Smooth muscle cell (in vitro differentiated cells): Measurements from ENCODE around the gene SPATC1L. TPM values are rescaled to one million over a fixed set of nuclear protein-coding genes. Genes with fewer than 3 reads are reported as not detected.
"Not testable (repeated sequence)": the region's sequence is repeated elsewhere in the genome, so short reads cannot be mapped to it uniquely, and the experiment has no call there.

Experiments
- DNase-seq: peaks from one replicate; lab custom pipeline; 2025; ENCODE audit not compliant: unreplicated experiment; lab: John Stamatoyannopoulos, UW
- H2AFZ ChIP-seq: fragments of 200-600 bp; sonication (generic); 2 replicates; pipeline ENCODE4 v1.6.0; 2016; ENCODE audit warnings: antibody characterized with exemption, low read depth, mild to moderate bottlenecking
- H3F3A ChIP-seq: fragments of 200-600 bp; sonication (generic); 2 replicates; pipeline ENCODE4 v1.6.0; 2017; ENCODE audit warnings: antibody characterized with exemption, low read depth
- H3K27ac ChIP-seq: fragments of 200-600 bp; sonication (generic); 2 replicates; pipeline ENCODE4 v1.5.1; 2016; ENCODE audit warnings: low read depth, mild to moderate bottlenecking
- H3K27me3 ChIP-seq: fragments of 200-600 bp; sonication (generic); 2 replicates; pipeline ENCODE4 v1.6.1; 2016; ENCODE audit warnings: low read depth, mild to moderate bottlenecking
- H3K36me3 ChIP-seq: fragments of 200-600 bp; sonication (generic); 2 replicates; pipeline ENCODE4 v1.5.1; 2016; ENCODE audit warnings: low read depth
- H3K4me1 ChIP-seq: fragments of 200-600 bp; sonication (generic); 2 replicates; pipeline ENCODE4 v1.5.1; 2016; ENCODE audit warnings: low read depth
- H3K4me2 ChIP-seq: fragments of 200-600 bp; sonication (generic); 2 replicates; pipeline ENCODE4 v1.6.0; 2016; ENCODE audit warnings: mild to moderate bottlenecking
- H3K4me3 ChIP-seq: fragments of 200-600 bp; sonication (generic); 2 replicates; pipeline ENCODE4 v1.5.1; 2016; ENCODE audit warnings: mild to moderate bottlenecking
- H3K79me2 ChIP-seq: fragments of 200-600 bp; sonication (generic); 2 replicates; pipeline ENCODE4 v1.6.0; 2016; ENCODE audit warnings: low read depth, mild to moderate bottlenecking
- H3K9ac ChIP-seq: fragments of 200-600 bp; sonication (generic); 2 replicates; pipeline ENCODE4 v1.6.0; 2016; ENCODE audit warnings: low read depth
- H3K9me3 ChIP-seq: fragments of 200-600 bp; sonication (generic); replicated peaks from 2 replicates; pipeline ENCODE4 v1.5.1; 2016; ENCODE audit warnings: low read depth
- H4K20me1 ChIP-seq: fragments of 200-600 bp; sonication (generic); 2 replicates; pipeline ENCODE4 v1.6.0; 2016; ENCODE audit warnings: low read depth
- WGBS: methylation state at CpG from one replicate; pipeline ENCODE4 v1.1.7; 2016; ENCODE audit warnings: low lambda C conversion rate; 5-methylcytosine and 5-hydroxymethylcytosine counted together
- polyA plus RNA-seq: library from polyadenylated mRNA; unstranded; fragments of >200 nt; fragmentation: Nextera tagmentation; extraction: Ambion mirVana; gene quantifications from 2 replicates; pipeline ENCODE4 v1.2.1, GENCODE V29; 2016
- total RNA-seq: library from RNA; depleted of rRNA; stranded (reverse); fragments of >200 nt; gene quantifications from 2 replicates; pipeline ENCODE4 v1.2.3, GENCODE V29; 2014
- TF ChIP-seq, protein P1 (sequence below): fragments of 200-600 bp; sonication (generic); IDR thresholded peaks from 2 replicates; pipeline ENCODE4 v1.5.1; 2017; ENCODE audit warnings: borderline replicate concordance, mild to moderate bottlenecking, antibody characterized with exemption; ENCODE audit not compliant: insufficient read depth, poor library complexity, severe bottlenecking

Gene SPATC1L
- total and polyA plus RNA-seq, 2 experiments from 2014 or later = 6.4 to 36.5 TPM

DNA sequence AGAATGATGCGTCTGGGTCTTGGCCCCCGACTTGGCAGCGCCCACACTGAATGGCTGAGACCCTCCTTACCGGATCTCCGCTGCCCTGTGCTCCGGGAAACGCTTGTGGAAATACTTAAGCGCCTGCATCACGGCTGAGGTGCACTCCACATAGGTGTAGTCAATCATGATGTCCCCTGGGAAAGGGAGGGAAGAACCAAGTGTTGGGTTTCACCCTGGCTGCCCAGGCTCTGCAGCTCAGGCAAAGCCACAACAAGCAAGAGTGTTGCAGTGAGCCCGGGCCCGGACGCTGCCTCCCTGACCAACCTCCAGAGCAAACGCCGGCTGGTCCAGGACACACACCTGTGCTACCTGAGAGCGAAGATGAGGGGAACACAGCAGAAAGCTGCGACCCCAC is 21.5 kb upstream of the SPATC1L start:
- Histone ChIP-seq H3K27ac (no peak overlapping the region), H3K9me3 (no peaks in the 10 kb centered on the region), H3K4me2 (no peak overlapping the region), H3K79me2 (no peaks in the 10 kb centered on the region), H3K4me3 (no peak overlapping the region), H3K27me3 (no peaks in the 10 kb centered on the region), H3K9ac (no peak overlapping the region), H3K4me1 (no peaks in the 10 kb centered on the region), H3K36me3 (peaks cover 7% of the 10 kb centered on the region), H4K20me1 (no peaks in the 10 kb centered on the region), H2AFZ (no peak overlapping the region), H3F3A (peaks cover 7% of the 10 kb centered on the region)
- no peak for DNase-seq
- WGBS = 98% methylated on average over 16 of the region's 16 CpGs
- TF ChIP-seq, protein P1, sequence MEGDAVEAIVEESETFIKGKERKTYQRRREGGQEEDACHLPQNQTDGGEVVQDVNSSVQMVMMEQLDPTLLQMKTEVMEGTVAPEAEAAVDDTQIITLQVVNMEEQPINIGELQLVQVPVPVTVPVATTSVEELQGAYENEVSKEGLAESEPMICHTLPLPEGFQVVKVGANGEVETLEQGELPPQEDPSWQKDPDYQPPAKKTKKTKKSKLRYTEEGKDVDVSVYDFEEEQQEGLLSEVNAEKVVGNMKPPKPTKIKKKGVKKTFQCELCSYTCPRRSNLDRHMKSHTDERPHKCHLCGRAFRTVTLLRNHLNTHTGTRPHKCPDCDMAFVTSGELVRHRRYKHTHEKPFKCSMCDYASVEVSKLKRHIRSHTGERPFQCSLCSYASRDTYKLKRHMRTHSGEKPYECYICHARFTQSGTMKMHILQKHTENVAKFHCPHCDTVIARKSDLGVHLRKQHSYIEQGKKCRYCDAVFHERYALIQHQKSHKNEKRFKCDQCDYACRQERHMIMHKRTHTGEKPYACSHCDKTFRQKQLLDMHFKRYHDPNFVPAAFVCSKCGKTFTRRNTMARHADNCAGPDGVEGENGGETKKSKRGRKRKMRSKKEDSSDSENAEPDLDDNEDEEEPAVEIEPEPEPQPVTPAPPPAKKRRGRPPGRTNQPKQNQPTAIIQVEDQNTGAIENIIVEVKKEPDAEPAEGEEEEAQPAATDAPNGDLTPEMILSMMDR = no peak

DNA sequence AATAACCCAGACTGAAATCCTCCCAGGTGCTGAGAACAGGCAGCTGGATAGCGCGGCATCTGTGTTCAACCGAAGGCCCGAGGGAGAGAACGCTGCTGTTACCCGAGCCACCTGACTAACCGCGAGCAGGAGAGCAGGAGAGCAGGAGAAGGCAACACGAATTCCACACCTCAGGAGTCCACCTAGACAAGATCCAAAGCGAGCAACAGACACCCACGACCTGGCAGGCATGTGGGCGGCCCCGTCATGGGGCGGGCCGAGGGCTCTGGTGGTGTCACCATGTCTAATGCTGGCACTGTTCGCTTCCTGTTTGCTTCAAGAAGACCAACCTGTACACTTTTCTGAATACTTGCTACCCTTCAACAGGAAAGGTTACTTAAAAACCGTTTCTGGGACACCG is 20.9 kb upstream of the SPATC1L start:
- H3K36me3 ChIP-seq = peaks cover 7% of the 10 kb centered on the region
- peaks cover 7% of the 10 kb centered on the region for H3F3A ChIP-seq
- no peak for DNase-seq
- H3K79me2 ChIP-seq = no peaks in the 10 kb centered on the region
- H2AFZ ChIP-seq = no peak overlapping the region
- H3K9me3 ChIP-seq = no peaks in the 10 kb centered on the region
- no peaks in the 10 kb centered on the region for H4K20me1 ChIP-seq
- no peaks in the 10 kb centered on the region for H3K4me1 ChIP-seq
- H3K27me3 ChIP-seq = no peaks in the 10 kb centered on the region
- H3K9ac ChIP-seq = no peak overlapping the region
- no peak overlapping the region for H3K4me2 ChIP-seq
- TF ChIP-seq, protein P1 = no peak
- no peak overlapping the region for H3K27ac ChIP-seq
- H3K4me3 ChIP-seq = no peak overlapping the region
- 96% methylated on average over 18 of the region's 18 CpGs for WGBS

DNA sequence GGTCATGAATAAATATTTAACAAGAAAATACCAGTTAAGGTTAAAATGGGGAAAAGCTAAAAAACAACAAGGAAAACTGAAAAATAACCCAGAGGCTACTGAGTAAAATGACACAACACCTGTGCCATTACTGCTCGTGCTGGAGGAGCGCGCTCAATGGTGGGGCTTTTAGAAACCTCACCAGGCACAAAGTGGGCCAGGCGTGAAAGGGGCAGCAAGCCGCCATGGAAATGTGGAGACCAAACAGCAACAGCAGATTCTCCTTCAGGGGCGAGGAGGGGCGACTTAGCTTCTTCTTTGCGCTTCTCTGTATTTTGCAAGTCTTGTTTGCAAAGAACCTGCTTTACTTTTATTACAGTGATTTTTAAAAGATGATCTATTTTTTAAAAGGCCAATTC is 18.9 kb upstream of the SPATC1L start:
- Histone ChIP-seq H3K79me2 (no peaks in the 10 kb centered on the region), H3K4me2 (no peak overlapping the region), H3K9ac (no peak overlapping the region), H3K9me3 (no peaks in the 10 kb centered on the region), H3K27ac (no peak overlapping the region), H3K36me3 (peaks cover 7% of the 10 kb centered on the region), H4K20me1 (no peaks in the 10 kb centered on the region), H2AFZ (no peak overlapping the region), H3K4me1 (no peaks in the 10 kb centered on the region), H3F3A (peaks cover 7% of the 10 kb centered on the region), H3K27me3 (no peaks in the 10 kb centered on the region), H3K4me3 (no peak overlapping the region)
- 96% methylated on average over 8 of the region's 8 CpGs for WGBS
- TF ChIP-seq, protein P1 = no peak
- no peak for DNase-seq

DNA sequence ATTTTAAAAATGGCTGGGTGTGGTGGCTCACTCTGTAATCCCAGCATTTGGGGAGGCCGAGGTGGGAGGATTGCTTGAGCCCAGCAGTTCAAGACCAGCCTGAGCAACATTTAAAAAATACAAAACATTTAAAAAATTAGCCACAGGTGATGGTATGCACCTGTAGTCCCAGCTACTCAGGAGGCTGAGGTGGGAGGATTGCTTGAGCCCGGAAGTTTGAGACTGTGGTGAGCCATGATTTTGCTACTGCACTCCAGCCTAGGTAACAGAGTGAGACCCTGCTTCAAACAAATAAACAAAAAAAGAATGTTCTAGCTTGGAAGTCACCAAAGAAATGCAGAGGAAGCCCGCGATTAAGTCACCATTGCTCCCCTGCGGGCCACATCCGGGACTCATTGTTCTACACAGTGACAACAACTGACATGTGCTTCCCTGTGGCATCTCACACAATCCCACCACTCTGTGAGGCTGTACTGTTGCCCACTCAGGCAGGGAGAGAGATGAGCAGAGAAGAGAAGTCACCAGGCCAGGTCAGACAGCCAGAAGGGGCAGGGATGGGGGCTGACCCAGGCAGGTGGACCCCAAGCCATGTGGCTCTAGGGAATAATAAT is 18.4 kb upstream of the SPATC1L start:
- Histone ChIP-seq H3F3A (peaks cover 7% of the 10 kb centered on the region), H3K4me2 (no peak overlapping the region), H3K4me1 (no peaks in the 10 kb centered on the region), H3K4me3 (no peak overlapping the region), H3K79me2 (no peaks in the 10 kb centered on the region), H3K27ac (no peak overlapping the region), H3K27me3 (no peaks in the 10 kb centered on the region), H3K9ac (no peak overlapping the region), H3K9me3 (no peaks in the 10 kb centered on the region), H3K36me3 (peaks cover 7% of the 10 kb centered on the region), H2AFZ (no peak overlapping the region), H4K20me1 (no peaks in the 10 kb centered on the region)
- TF ChIP-seq, protein P1 = no peak
- no peak for DNase-seq
- 93% methylated on average over 6 of the region's 6 CpGs for WGBS

DNA sequence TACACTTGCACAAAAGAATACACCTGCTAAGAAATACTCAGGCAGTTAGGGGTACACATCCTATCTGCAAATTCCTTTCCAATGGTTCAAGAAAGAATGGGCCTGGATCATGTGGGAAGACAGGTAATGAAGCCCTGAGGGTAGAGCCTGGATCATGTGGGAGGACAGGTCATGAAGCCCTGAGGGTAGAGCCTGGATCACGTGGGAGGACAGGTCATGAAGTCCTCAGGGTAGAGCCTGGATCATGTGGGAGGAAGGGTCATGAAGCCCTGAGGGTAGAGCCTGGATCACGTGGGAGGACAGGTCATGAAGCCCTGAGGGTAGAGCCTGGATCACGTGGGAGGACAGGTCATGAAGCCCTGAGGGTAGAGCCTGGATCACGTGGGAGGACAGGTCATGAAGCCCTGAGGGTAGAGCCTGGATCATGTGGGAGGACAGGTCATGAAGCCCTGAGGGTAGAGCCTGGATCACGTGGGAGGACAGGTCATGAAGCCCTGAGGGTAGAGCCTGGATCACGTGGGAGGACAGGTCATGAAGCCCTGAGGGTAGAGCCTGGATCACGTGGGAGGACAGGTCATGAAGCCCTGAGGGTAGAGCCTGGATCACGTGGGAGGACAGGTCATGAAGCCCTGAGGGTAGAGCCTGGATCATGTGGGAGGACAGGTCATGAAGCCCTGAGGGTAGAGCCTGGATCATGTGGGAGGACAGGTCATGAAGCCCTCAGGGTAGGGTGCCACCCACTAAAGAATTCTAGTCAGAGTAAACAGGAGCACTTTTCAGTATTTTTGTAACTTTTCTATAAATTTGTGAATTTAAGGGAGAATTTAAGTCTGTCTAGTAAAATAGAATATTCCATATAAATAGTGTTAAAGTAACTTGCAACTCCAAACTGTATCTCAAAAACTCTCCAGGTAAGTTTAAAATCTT is 16.9 kb upstream of the SPATC1L start:
- not testable (repeated sequence) for DNase-seq, H3K4me1 ChIP-seq
- WGBS = 91% methylated on average over 3 of the region's 8 CpGs

More for the DNA sequence above, 16.9 kb upstream of the SPATC1L start:
- not testable (repeated sequence) for H3K4me2 ChIP-seq, H3K79me2 ChIP-seq, H3K9ac ChIP-seq, H3K27me3 ChIP-seq, H3K9me3 ChIP-seq, H2AFZ ChIP-seq, H4K20me1 ChIP-seq, H3K36me3 ChIP-seq, H3K4me3 ChIP-seq, H3F3A ChIP-seq, H3K27ac ChIP-seq
